WTC11 (cell line): ENCODE results near the gene PRSS1. TPM values are rescaled to one million over a fixed set of nuclear protein-coding genes. Genes with fewer than 3 reads are reported as not detected.

Experiments
- ATAC-seq: fragments of 200-7000 bp; cut with Tn5 transposase; 2 replicates; pipeline ENCODE4 v1.10.0; 2021; ENCODE audit warnings: mild to moderate bottlenecking, moderate library complexity
- CTCF ChIA-PET: fragments of 300-600 bp; sonication (Branson Sonifier 250); formaldehyde crosslinking; loops from one replicate; lab custom pipeline; 2021; ENCODE audit warnings: antibody characterized with exemption; lab: Charles Lee
- POLR2A ChIA-PET: fragments of 350-600 bp; sonication (Branson Sonifier 250); formaldehyde crosslinking; loops from one replicate; lab custom pipeline; 2021; ENCODE audit warnings: antibody characterized with exemption; lab: Charles Lee
- DNase-seq: peaks from one replicate; pipeline ENCODE4 v3.0.0; 2021; ENCODE audit warnings: low spot score
- H3K27ac Mint-ChIP-seq: 2 replicates; pipeline ENCODE4 v1.8.0; 2021; ENCODE audit warnings: mixed read lengths
- H3K27me3 Mint-ChIP-seq: 2 replicates; pipeline ENCODE4 v1.8.0; 2021; ENCODE audit warnings: low read depth, mild to moderate bottlenecking, moderate library complexity, mixed read lengths
- H3K36me3 Mint-ChIP-seq: 2 replicates; pipeline ENCODE4 v1.8.0; 2021; ENCODE audit warnings: mixed read lengths
- H3K4me1 Mint-ChIP-seq: 2 replicates; pipeline ENCODE4 v1.8.0; 2022; ENCODE audit warnings: mixed read lengths
- H3K4me3 Mint-ChIP-seq: 2 replicates; pipeline ENCODE4 v1.8.0; 2021; ENCODE audit warnings: mild to moderate bottlenecking, moderate library complexity, mixed read lengths
- H3K9me3 Mint-ChIP-seq: 2 replicates; pipeline ENCODE4 v1.8.0; 2021; ENCODE audit warnings: mixed read lengths
- ARID4B ChIP-seq: sonication (generic); formaldehyde crosslinking; IDR thresholded peaks from 2 replicates; pipeline ENCODE4 v1.8.0; 2023; ENCODE audit warnings: missing genetic modification reagents, mild to moderate bottlenecking, borderline replicate concordance
- ATF6 ChIP-seq: sonication (generic); formaldehyde crosslinking; IDR thresholded peaks from 2 replicates; pipeline ENCODE4 v1.8.1; 2023; ENCODE audit warnings: mild to moderate bottlenecking, missing genetic modification reagents
- CBFB ChIP-seq: sonication (generic); formaldehyde crosslinking; IDR thresholded peaks from 2 replicates; pipeline ENCODE4 v1.8.1; 2022; ENCODE audit warnings: mild to moderate bottlenecking, low read depth, missing genetic modification reagents
- CREB1 ChIP-seq: sonication (generic); formaldehyde crosslinking; IDR thresholded peaks from 2 replicates; pipeline ENCODE4 v1.8.0; 2023; ENCODE audit warnings: mild to moderate bottlenecking, missing genetic modification reagents
- CREM ChIP-seq: sonication (generic); formaldehyde crosslinking; IDR thresholded peaks from 2 replicates; pipeline ENCODE4 v1.8.1; 2022; ENCODE audit warnings: mild to moderate bottlenecking, missing genetic modification reagents, moderate library complexity
- MYBL2 ChIP-seq: sonication (generic); formaldehyde crosslinking; IDR thresholded peaks from 2 replicates; pipeline ENCODE4 v1.8.1; 2023; ENCODE audit warnings: mild to moderate bottlenecking, moderate library complexity, missing genetic modification reagents
- NR2C2 ChIP-seq: sonication (generic); formaldehyde crosslinking; IDR thresholded peaks from 2 replicates; pipeline ENCODE4 v1.8.0; 2022; ENCODE audit warnings: mild to moderate bottlenecking, missing genetic modification reagents
- NR3C1 ChIP-seq: sonication (generic); formaldehyde crosslinking; conservative IDR thresholded peaks from 2 replicates; pipeline ENCODE4 v1.8.1; 2023; ENCODE audit warnings: low read depth, mild to moderate bottlenecking, missing genetic modification reagents
- PRDM15 ChIP-seq: sonication (generic); formaldehyde crosslinking; IDR thresholded peaks from 2 replicates; pipeline ENCODE4 v1.8.0; 2022; ENCODE audit warnings: missing genetic modification reagents
- SMAD4 ChIP-seq: sonication (generic); formaldehyde crosslinking; IDR thresholded peaks from 2 replicates; pipeline ENCODE4 v1.8.0; 2022; ENCODE audit warnings: mild to moderate bottlenecking, missing genetic modification reagents
- TP53 ChIP-seq: sonication (generic); formaldehyde crosslinking; IDR thresholded peaks from 2 replicates; pipeline ENCODE4 v1.8.1; 2023; ENCODE audit warnings: mild to moderate bottlenecking, missing genetic modification reagents
- ZBTB21 ChIP-seq: sonication (generic); formaldehyde crosslinking; IDR thresholded peaks from 2 replicates; pipeline ENCODE4 v1.8.1; 2023; ENCODE audit warnings: mild to moderate bottlenecking, missing genetic modification reagents, borderline replicate concordance
- ZNF416 ChIP-seq: fragments of 250-450 bp; sonication (Bioruptor Pico); IDR thresholded peaks from 2 replicates; pipeline ENCODE4 v1.9.0; 2021; ENCODE audit warnings: mild to moderate bottlenecking, inconsistent platforms
- ZNF425 ChIP-seq: fragments of 250-450 bp; sonication (Bioruptor Pico); conservative IDR thresholded peaks from 2 replicates; pipeline ENCODE4 v1.9.0; 2021; ENCODE audit warnings: mild to moderate bottlenecking
- ZNF512 ChIP-seq: sonication (generic); formaldehyde crosslinking; IDR thresholded peaks from 2 replicates; pipeline ENCODE4 v1.8.1; 2022; ENCODE audit warnings: missing genetic modification reagents, borderline replicate concordance
- total RNA-seq: library from RNA; stranded (reverse); gene quantifications from 3 replicates; pipeline ENCODE4 v1.2.3, GENCODE V29; 2021
- TF ChIP-seq, protein P1 (sequence below): sonication (generic); formaldehyde crosslinking; IDR thresholded peaks from 2 replicates; pipeline ENCODE4 v1.8.1; 2022; ENCODE audit warnings: low read depth, missing genetic modification reagents, borderline replicate concordance
- TF ChIP-seq, protein P2 (sequence below): fragments of 200-600 bp; IDR thresholded peaks from 2 replicates; pipeline ENCODE4 v1.8.0; 2022; ENCODE audit warnings: antibody characterized with exemption
- TF ChIP-seq, protein P3 (sequence below): sonication (generic); formaldehyde crosslinking; IDR thresholded peaks from 2 replicates; pipeline ENCODE4 v1.8.0; 2022; ENCODE audit warnings: mild to moderate bottlenecking, missing genetic modification reagents

Gene PRSS1
- total RNA-seq, 1 experiment from 2014 or later: 11.1 TPM

DNA sequence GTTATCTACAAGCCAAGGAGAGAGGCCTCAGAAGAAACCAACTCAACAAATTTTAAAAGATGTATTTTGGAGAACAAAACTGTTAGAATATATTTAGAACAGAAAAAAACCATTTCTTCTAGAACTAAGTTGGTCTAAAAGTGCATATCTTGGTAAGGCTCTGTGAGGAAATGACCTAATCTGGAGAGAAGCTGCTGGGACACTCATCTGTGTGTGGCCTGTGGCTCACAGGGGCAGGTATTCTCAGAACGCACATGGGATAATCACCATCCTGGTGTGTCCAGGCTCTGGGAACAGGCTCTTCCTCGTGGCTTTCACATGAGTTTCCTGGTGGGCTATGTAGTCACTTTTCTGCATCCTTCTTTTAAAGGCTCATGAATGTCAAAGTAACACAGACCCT is 38.1 kb upstream of the PRSS1 start:
- CTCF ChIA-PET: interaction anchor here (1.7 to 2.1 kb wide), 2 partner anchors 72 to 176 kb away, joined by 8 to 21 read pairs; no protein-coding TSS in a partner anchor
- Mint-ChIP-seq H3K27me3 (no peaks in the 10 kb centered on the region), H3K27ac (no peak overlapping the region), H3K36me3 (0 out of 2 replicates have a peak, but pooled peaks cover 6% of the 10 kb centered on the region), H3K4me3 (no peak overlapping the region), H3K9me3 (peaks cover 3% of the 10 kb centered on the region; the same call in 1 of the 2 replicates), H3K4me1 (peaks cover 55% of the 10 kb centered on the region)
- DNase-seq: no peak
- POLR2A ChIA-PET: no interaction called here
- no peak for ATAC-seq
- TF ChIP-seq, protein P1, sequence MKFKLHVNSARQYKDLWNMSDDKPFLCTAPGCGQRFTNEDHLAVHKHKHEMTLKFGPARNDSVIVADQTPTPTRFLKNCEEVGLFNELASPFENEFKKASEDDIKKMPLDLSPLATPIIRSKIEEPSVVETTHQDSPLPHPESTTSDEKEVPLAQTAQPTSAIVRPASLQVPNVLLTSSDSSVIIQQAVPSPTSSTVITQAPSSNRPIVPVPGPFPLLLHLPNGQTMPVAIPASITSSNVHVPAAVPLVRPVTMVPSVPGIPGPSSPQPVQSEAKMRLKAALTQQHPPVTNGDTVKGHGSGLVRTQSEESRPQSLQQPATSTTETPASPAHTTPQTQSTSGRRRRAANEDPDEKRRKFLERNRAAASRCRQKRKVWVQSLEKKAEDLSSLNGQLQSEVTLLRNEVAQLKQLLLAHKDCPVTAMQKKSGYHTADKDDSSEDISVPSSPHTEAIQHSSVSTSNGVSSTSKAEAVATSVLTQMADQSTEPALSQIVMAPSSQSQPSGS (CRISPR knock-in tag): no peak
- TF ChIP-seq ATF6 (CRISPR knock-in tag) (no peak), CBFB (no peak), ZNF416 (CRISPR knock-in tag) (no peak), PRDM15 (CRISPR knock-in tag) (no peak), CREB1 (CRISPR knock-in tag) (no peak), ZNF512 (CRISPR knock-in tag) (no peak), NR2C2 (no peak), TP53 (no peak), NR3C1 (CRISPR knock-in tag) (no peak), CREM (CRISPR knock-in tag) (no peak), SMAD4 (CRISPR knock-in tag) (no peak), ARID4B (CRISPR knock-in tag) (no peak), MYBL2 (CRISPR knock-in tag) (no peak), ZBTB21 (no peak), ZNF425 (CRISPR knock-in tag) (no peak)
- TF ChIP-seq, protein P2, sequence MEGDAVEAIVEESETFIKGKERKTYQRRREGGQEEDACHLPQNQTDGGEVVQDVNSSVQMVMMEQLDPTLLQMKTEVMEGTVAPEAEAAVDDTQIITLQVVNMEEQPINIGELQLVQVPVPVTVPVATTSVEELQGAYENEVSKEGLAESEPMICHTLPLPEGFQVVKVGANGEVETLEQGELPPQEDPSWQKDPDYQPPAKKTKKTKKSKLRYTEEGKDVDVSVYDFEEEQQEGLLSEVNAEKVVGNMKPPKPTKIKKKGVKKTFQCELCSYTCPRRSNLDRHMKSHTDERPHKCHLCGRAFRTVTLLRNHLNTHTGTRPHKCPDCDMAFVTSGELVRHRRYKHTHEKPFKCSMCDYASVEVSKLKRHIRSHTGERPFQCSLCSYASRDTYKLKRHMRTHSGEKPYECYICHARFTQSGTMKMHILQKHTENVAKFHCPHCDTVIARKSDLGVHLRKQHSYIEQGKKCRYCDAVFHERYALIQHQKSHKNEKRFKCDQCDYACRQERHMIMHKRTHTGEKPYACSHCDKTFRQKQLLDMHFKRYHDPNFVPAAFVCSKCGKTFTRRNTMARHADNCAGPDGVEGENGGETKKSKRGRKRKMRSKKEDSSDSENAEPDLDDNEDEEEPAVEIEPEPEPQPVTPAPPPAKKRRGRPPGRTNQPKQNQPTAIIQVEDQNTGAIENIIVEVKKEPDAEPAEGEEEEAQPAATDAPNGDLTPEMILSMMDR: no peak
- TF ChIP-seq, protein P3, sequence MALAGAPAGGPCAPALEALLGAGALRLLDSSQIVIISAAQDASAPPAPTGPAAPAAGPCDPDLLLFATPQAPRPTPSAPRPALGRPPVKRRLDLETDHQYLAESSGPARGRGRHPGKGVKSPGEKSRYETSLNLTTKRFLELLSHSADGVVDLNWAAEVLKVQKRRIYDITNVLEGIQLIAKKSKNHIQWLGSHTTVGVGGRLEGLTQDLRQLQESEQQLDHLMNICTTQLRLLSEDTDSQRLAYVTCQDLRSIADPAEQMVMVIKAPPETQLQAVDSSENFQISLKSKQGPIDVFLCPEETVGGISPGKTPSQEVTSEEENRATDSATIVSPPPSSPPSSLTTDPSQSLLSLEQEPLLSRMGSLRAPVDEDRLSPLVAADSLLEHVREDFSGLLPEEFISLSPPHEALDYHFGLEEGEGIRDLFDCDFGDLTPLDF (CRISPR knock-in tag): no peak
